Measurements from ENCODE around the gene ADAMTS17.
"Not testable (repeated sequence)": the region's sequence is repeated elsewhere in the genome, so short reads cannot be mapped to it uniquely, and the experiment has no call there.

Gene ADAMTS17

GRCh38 chr15:100081454-100081853, 260.3 kb downstream of the ADAMTS17 start:
- TF ChIP-seq EZH2phosphoT487 (IDR thresholded peaks at IDR 0.05; ENCODE audit: low read depth) (no peak), CTCF (IDR thresholded peaks at IDR 0.05; ENCODE audit: low read depth, low read length) (no peak)

GRCh38 chr15:100078511-100079220, 263.1 kb downstream of the ADAMTS17 start:
- H3K27me3 ChIP-seq (ENCODE audit: low read depth, low read length), result peaks cover 8% of the 10 kb centered on the region; the same call in 1 of the 2 replicates
- no peaks in the 10 kb centered on the region for H3K4me1 ChIP-seq (ENCODE audit: low read length)
- no peaks in the 10 kb centered on the region for H4K20me1 ChIP-seq (ENCODE audit: insufficient read depth, low read length)
- no peak overlapping the region for H2AFZ ChIP-seq (ENCODE audit: low read depth, low read length)
- H3K4me2 ChIP-seq (ENCODE audit: low read length), result no peak overlapping the region
- no peaks in the 10 kb centered on the region for H3K79me2 ChIP-seq (ENCODE audit: low read length)
- H3K4me3 ChIP-seq (ENCODE audit: low read length), result no peak overlapping the region
- H3K27ac ChIP-seq (ENCODE audit: low read length), result no peak overlapping the region
- H3K9me3 ChIP-seq (ENCODE audit: insufficient read depth, low read length), result no peaks in the 10 kb centered on the region; the same call in 1 of the 2 replicates
- H3K9ac ChIP-seq (ENCODE audit: low read length), result no peak overlapping the region
- no peaks in the 10 kb centered on the region for H3K36me3 ChIP-seq (replicated peaks; ENCODE audit: low read depth, low read length)
- no peak for TF ChIP-seq CTCF (IDR thresholded peaks at IDR 0.05; ENCODE audit: low read depth, low read length)

More at GRCh38 chr15:100081454-100081853, 260.3 kb downstream of the ADAMTS17 start:
- no peak overlapping the region for H3K4me2 ChIP-seq (ENCODE audit: low read length)
- no peak overlapping the region for H2AFZ ChIP-seq (ENCODE audit: low read depth, low read length)
- H3K9ac ChIP-seq (ENCODE audit: low read length), result no peak overlapping the region
- H3K79me2 ChIP-seq (ENCODE audit: low read length), result no peaks in the 10 kb centered on the region
- no peak overlapping the region for H3K4me3 ChIP-seq (ENCODE audit: low read length)
- 0 out of 2 replicates have a peak, but pooled peaks cover 4% of the 10 kb centered on the region for H3K27me3 ChIP-seq (ENCODE audit: low read depth, low read length)
- H3K27ac ChIP-seq (ENCODE audit: low read length), result no peak overlapping the region
- no peaks in the 10 kb centered on the region for H3K36me3 ChIP-seq (replicated peaks; ENCODE audit: low read depth, low read length)
- H3K9me3 ChIP-seq (ENCODE audit: insufficient read depth, low read length), result no peaks in the 10 kb centered on the region; the same call in 1 of the 2 replicates
- H3K4me1 ChIP-seq (ENCODE audit: low read length), result no peaks in the 10 kb centered on the region
- no peaks in the 10 kb centered on the region for H4K20me1 ChIP-seq (ENCODE audit: insufficient read depth, low read length)

GRCh38 chr15:100075229-100075628, 266.5 kb downstream of the ADAMTS17 start:
- H3K4me3 ChIP-seq (ENCODE audit: low read length), result no peak overlapping the region
- TF ChIP-seq EZH2phosphoT487 (IDR thresholded peaks at IDR 0.05; ENCODE audit: low read depth), result no peak
- TF ChIP-seq CTCF (IDR thresholded peaks at IDR 0.05; ENCODE audit: low read depth, low read length), result no peak
- H3K9me3 ChIP-seq (ENCODE audit: insufficient read depth, low read length), result no peaks in the 10 kb centered on the region
- H3K9ac ChIP-seq (ENCODE audit: low read length), result no peak overlapping the region
- no peaks in the 10 kb centered on the region for H3K36me3 ChIP-seq (replicated peaks; ENCODE audit: low read depth, low read length)
- H3K4me1 ChIP-seq (ENCODE audit: low read length), result no peaks in the 10 kb centered on the region
- H3K4me2 ChIP-seq (ENCODE audit: low read length), result no peak overlapping the region
- H4K20me1 ChIP-seq (ENCODE audit: insufficient read depth, low read length), result no peaks in the 10 kb centered on the region
- H3K27ac ChIP-seq (ENCODE audit: low read length), result no peak overlapping the region
- H3K27me3 ChIP-seq (ENCODE audit: low read depth, low read length), result peaks cover 8% of the 10 kb centered on the region; the same call in 1 of the 2 replicates
- H2AFZ ChIP-seq (ENCODE audit: low read depth, low read length), result no peak overlapping the region
- H3K79me2 ChIP-seq (ENCODE audit: low read length), result no peaks in the 10 kb centered on the region

- Histone ChIP-seq H2AFZ (ENCODE audit: low read depth, low read length) (no peak overlapping the region), H3K79me2 (ENCODE audit: low read length) (no peaks in the 10 kb centered on the region), H3K4me1 (ENCODE audit: low read length) (no peaks in the 10 kb centered on the region), H3K36me3 (replicated peaks; ENCODE audit: low read depth, low read length) (no peaks in the 10 kb centered on the region), H3K27me3 (ENCODE audit: low read depth, low read length) (peaks cover 8% of the 10 kb centered on the region; the same call in 1 of the 2 replicates), H3K4me2 (ENCODE audit: low read length) (no peak overlapping the region), H3K9ac (ENCODE audit: low read length) (no peak overlapping the region), H4K20me1 (ENCODE audit: insufficient read depth, low read length) (no peaks in the 10 kb centered on the region), H3K4me3 (ENCODE audit: low read length) (no peak overlapping the region), H3K27ac (ENCODE audit: low read length) (no peak overlapping the region), H3K9me3 (ENCODE audit: insufficient read depth, low read length) (no peaks in the 10 kb centered on the region)
- TF ChIP-seq CTCF (IDR thresholded peaks at IDR 0.05; ENCODE audit: low read depth, low read length) (no peak), EZH2phosphoT487 (IDR thresholded peaks at IDR 0.05; ENCODE audit: low read depth) (no peak)
These were observed 267.8 kb downstream of the ADAMTS17 start for GRCh38 chr15:100073982-100074381.

- H3K79me2 ChIP-seq (ENCODE audit: low read length); H3K27ac ChIP-seq (ENCODE audit: low read length); H2AFZ ChIP-seq (ENCODE audit: low read depth, low read length); H3K4me3 ChIP-seq (ENCODE audit: low read length); H3K4me2 ChIP-seq (ENCODE audit: low read length); H3K4me1 ChIP-seq (ENCODE audit: low read length); H3K9me3 ChIP-seq (ENCODE audit: insufficient read depth, low read length); H3K9ac ChIP-seq (ENCODE audit: low read length); H3K36me3 ChIP-seq (replicated peaks; ENCODE audit: low read depth, low read length); H4K20me1 ChIP-seq (ENCODE audit: insufficient read depth, low read length): not testable (repeated sequence)
- H3K27me3 ChIP-seq (ENCODE audit: low read depth, low read length), result peaks cover 13% of the 10 kb centered on the region
These were observed 275.1 kb downstream of the ADAMTS17 start for GRCh38 chr15:100066521-100067280.

Measured in OCI-LY3 (cell line).